SJSA1 (cell line): ENCODE data around the gene DCT. TPM values are rescaled to one million over a fixed set of nuclear protein-coding genes. Genes with fewer than 3 reads are reported as not detected.

Experiments used
- DNase-seq, 2 experiments: peaks; one replicate each; pipeline ENCODE4 v3.0.0-alpha.2; 2015 to 2020; ENCODE audit warnings: low spot score in 2 of 2, low read depth in 1 of 2
- H3K27ac ChIP-seq: fragments of 250-450 bp; sonication (Bioruptor Pico); 2 replicates; pipeline ENCODE4 v1.5.1; 2020; ENCODE audit warnings: mild to moderate bottlenecking, moderate library complexity
- H3K27me3 ChIP-seq: fragments of 250-450 bp; sonication (Bioruptor Pico); replicated peaks from 2 replicates; pipeline ENCODE4 v1.5.1; 2020; ENCODE audit warnings: mild to moderate bottlenecking, moderate library complexity
- H3K36me3 ChIP-seq: fragments of 250-450 bp; sonication (Bioruptor Pico); 2 replicates; pipeline ENCODE4 v1.5.1; 2020; ENCODE audit warnings: mild to moderate bottlenecking
- H3K4me1 ChIP-seq: fragments of 250-450 bp; sonication (Bioruptor Pico); replicated peaks from 2 replicates; pipeline ENCODE4 v1.6.1; 2021; ENCODE audit warnings: mild to moderate bottlenecking
- H3K4me3 ChIP-seq: fragments of 250-450 bp; sonication (Bioruptor Pico); 2 replicates; pipeline ENCODE4 v1.5.1; 2020; ENCODE audit warnings: mild to moderate bottlenecking
- H3K9me3 ChIP-seq: fragments of 250-450 bp; sonication (Bioruptor Pico); replicated peaks from 2 replicates; pipeline ENCODE4 v1.5.1; 2020; ENCODE audit warnings: mild to moderate bottlenecking
- total RNA-seq: library from RNA; depleted of rRNA; stranded (reverse); fragments of >200 nt; shearing (Covaris generic); gene quantifications from 2 replicates; pipeline ENCODE4 v1.2.3, GENCODE V29; 2014; rRNA removed

Gene DCT
- total RNA-seq, 1 experiment from 2014 or later: not detected

- DNase-seq: no peak
- H3K4me1 ChIP-seq: no peaks in the 10 kb centered on the region
- H3K36me3 ChIP-seq: no peaks in the 10 kb centered on the region
- no peaks in the 10 kb centered on the region for H3K9me3 ChIP-seq
- H3K27ac ChIP-seq: no peak overlapping the region
- no peaks in the 10 kb centered on the region for H3K27me3 ChIP-seq
- H3K4me3 ChIP-seq: no peak overlapping the region
Measured at GRCh38 chr13:94408314-94409036, 71.0 kb downstream of the DCT start.

- Histone ChIP-seq H3K27me3 (no peaks in the 10 kb centered on the region), H3K27ac (no peak overlapping the region), H3K36me3 (no peaks in the 10 kb centered on the region), H3K9me3 (no peaks in the 10 kb centered on the region), H3K4me1 (no peaks in the 10 kb centered on the region), H3K4me3 (no peak overlapping the region)
- DNase-seq: no peak
Measured at GRCh38 chr13:94400874-94401273, 78.6 kb downstream of the DCT start.

GRCh38 chr13:94399812-94400211 is 79.7 kb downstream of the DCT start:
- Histone ChIP-seq H3K27ac (no peak overlapping the region), H3K27me3 (no peaks in the 10 kb centered on the region), H3K4me3 (no peak overlapping the region), H3K4me1 (no peaks in the 10 kb centered on the region), H3K36me3 (no peaks in the 10 kb centered on the region), H3K9me3 (no peaks in the 10 kb centered on the region)
- DNase-seq: no peak

- DNase-seq: no peak
Measured at GRCh38 chr13:94395860-94396259, 83.6 kb downstream of the DCT start.

GRCh38 chr13:94394723-94395122 is 84.8 kb downstream of the DCT start:
- Histone ChIP-seq H3K9me3 (no peaks in the 10 kb centered on the region), H3K27ac (no peak overlapping the region), H3K4me1 (no peaks in the 10 kb centered on the region), H3K36me3 (no peaks in the 10 kb centered on the region), H3K4me3 (no peak overlapping the region), H3K27me3 (no peaks in the 10 kb centered on the region)
- no peak for DNase-seq

More at GRCh38 chr13:94395860-94396259, 83.6 kb downstream of the DCT start:
- H3K36me3 ChIP-seq: no peaks in the 10 kb centered on the region
- H3K9me3 ChIP-seq: no peaks in the 10 kb centered on the region
- H3K4me3 ChIP-seq: no peak overlapping the region
- no peaks in the 10 kb centered on the region for H3K27me3 ChIP-seq
- no peak overlapping the region for H3K27ac ChIP-seq
- H3K4me1 ChIP-seq: no peaks in the 10 kb centered on the region

- no peaks in the 10 kb centered on the region for H3K4me1 ChIP-seq
- H3K27me3 ChIP-seq: no peaks in the 10 kb centered on the region
- no peak overlapping the region for H3K27ac ChIP-seq
- no peaks in the 10 kb centered on the region for H3K9me3 ChIP-seq
- H3K36me3 ChIP-seq: no peaks in the 10 kb centered on the region
- no peak for DNase-seq
- no peak overlapping the region for H3K4me3 ChIP-seq
Measured at GRCh38 chr13:94390881-94391280, 88.6 kb downstream of the DCT start.

- no peaks in the 10 kb centered on the region for H3K36me3 ChIP-seq
- H3K9me3 ChIP-seq: no peaks in the 10 kb centered on the region
- no peaks in the 10 kb centered on the region for H3K27me3 ChIP-seq
- H3K4me3 ChIP-seq: no peak overlapping the region
- DNase-seq: no peak
- H3K4me1 ChIP-seq: no peaks in the 10 kb centered on the region
- H3K27ac ChIP-seq: no peak overlapping the region
Measured at GRCh38 chr13:94389604-94390351, 89.7 kb downstream of the DCT start.

GRCh38 chr13:94387047-94387446 is 92.4 kb downstream of the DCT start:
- H3K27ac ChIP-seq: no peak overlapping the region
- H3K4me1 ChIP-seq: no peaks in the 10 kb centered on the region
- H3K9me3 ChIP-seq: no peaks in the 10 kb centered on the region
- no peak overlapping the region for H3K4me3 ChIP-seq
- DNase-seq: no peak
- no peaks in the 10 kb centered on the region for H3K27me3 ChIP-seq
- H3K36me3 ChIP-seq: no peaks in the 10 kb centered on the region

Other genes with a start within 250 kb of the DCT start
- 10.0 and 12.1 TPM in 2 replicates for gene TGDS, start 116.5 kb upstream of the DCT start, total RNA-seq
- gene GPR180, start 122.2 kb upstream of the DCT start, total RNA-seq: 9.2 and 10.7 TPM in 2 replicates
- not detected in 2 replicates for gene SOX21, start 232.9 kb upstream of the DCT start, total RNA-seq